Peyer's patch (tissue), 4 donors: Measurements from ENCODE around the gene DBNL.

ENCODE experiments used
- CTCF ChIP-seq, 6 experiments: fragments of 450-650 bp in 4 of 6; fragments of 200-600 bp in 2 of 6; sonication (generic) in 1 of 6; IDR thresholded peaks; one replicate each; pipeline ENCODE4 v1.5.1; 2017 to 2019; ENCODE audit warnings: antibody characterized with exemption in 6 of 6, mild to moderate bottlenecking in 3 of 6, moderate library complexity in 1 of 6
- POLR2A ChIP-seq, 2 donors: fragments of 450-650 bp; IDR thresholded peaks; one replicate each; pipeline ENCODE4 v1.5.1; 2017; ENCODE audit warnings: antibody characterized with exemption in 2 of 2, mild to moderate bottlenecking in 2 of 2, moderate library complexity in 2 of 2

GRCh38 chr7:44046321-44047061, 2.0 kb downstream of the DBNL start:
- no peak for TF ChIP-seq CTCF (IDR thresholded peaks at IDR 0.05)
- no peak for TF ChIP-seq POLR2A (IDR thresholded peaks at IDR 0.05)
